IMR-90 (cell line): ENCODE measurements around the gene ADD3. TPM values are rescaled to one million over a fixed set of nuclear protein-coding genes. Genes with fewer than 3 reads are reported as not detected.

Experiments
- ATAC-seq: fragments of 200-7000 bp; cut with Tn5 transposase; 2 replicates; pipeline ENCODE4 v1.9.1; 2020; ENCODE audit warnings: low read depth, mild to moderate bottlenecking, moderate library complexity
- BruUV-seq: library from RNA; stranded (reverse); fragments of 400-500 nt; replicated peaks from 2 replicates; lab custom pipeline; 2021; lab: Mats Ljungman, UMichigan
- CTCF ChIA-PET: fragments of 300-600 bp; formaldehyde crosslinking; extraction: SDS; loops from one replicate; lab custom pipeline; 2021; ENCODE audit warnings: antibody characterized with exemption; lab: Yijun Ruan, JAX
- POLR2A ChIA-PET: fragments of 300-600 bp; sonication (Branson Sonifier 250); formaldehyde crosslinking; loops from one replicate; lab custom pipeline; 2022; ENCODE audit warnings: antibody characterized with exemption; ENCODE audit not compliant: unreplicated experiment; lab: Charles Lee
- DNase-seq: peaks from one replicate; pipeline ENCODE4 v3.0.0; 2013
- H2AFZ ChIP-seq: replicated peaks from 2 replicates; pipeline ENCODE3; 2013; ENCODE audit warnings: low read length, mild to moderate bottlenecking; ENCODE audit not compliant: poor library complexity
- H2AK5ac ChIP-seq: 2 replicates; pipeline ENCODE4 v1.6.1; 2013; ENCODE audit warnings: low read depth, low read length, inconsistent platforms
- H2AK9ac ChIP-seq: replicated peaks from 2 replicates; pipeline ENCODE3; 2013; ENCODE audit warnings: mild to moderate bottlenecking, low read depth, low read length, moderate library complexity; ENCODE audit not compliant: poor library complexity
- H2BK120ac ChIP-seq: 2 replicates; pipeline ENCODE4 v1.6.1; 2013; ENCODE audit warnings: low read depth, low read length, inconsistent platforms
- H2BK15ac ChIP-seq: 3 replicates; pipeline ENCODE4 v1.6.1; 2013; ENCODE audit warnings: low read depth, low read length, inconsistent platforms
- H2BK20ac ChIP-seq: 2 replicates; pipeline ENCODE4 v1.6.1; 2013; ENCODE audit warnings: low read depth, mild to moderate bottlenecking, inconsistent platforms, low read length, moderate library complexity
- H2BK5ac ChIP-seq: 2 replicates; pipeline ENCODE4 v1.6.1; 2013; ENCODE audit warnings: mild to moderate bottlenecking, low read depth, low read length, inconsistent platforms; ENCODE audit not compliant: poor library complexity, severe bottlenecking
- H3K14ac ChIP-seq: replicated peaks from 2 replicates; pipeline ENCODE4 v1.6.1; 2013; ENCODE audit warnings: low read depth, low read length, inconsistent platforms
- H3K18ac ChIP-seq: 2 replicates; pipeline ENCODE4 v1.6.1; 2013; ENCODE audit warnings: low read depth, low read length, control low read depth
- H3K23ac ChIP-seq: 2 replicates; pipeline ENCODE4 v1.6.1; 2013; ENCODE audit warnings: low read depth, low read length, inconsistent platforms
- H3K27ac ChIP-seq: 2 replicates; pipeline ENCODE4 v1.5.1; 2013; ENCODE audit warnings: mild to moderate bottlenecking, control low read depth, low read length; ENCODE audit not compliant: insufficient read depth
- H3K27me3 ChIP-seq: 2 replicates; pipeline ENCODE4 v1.6.1; 2013; ENCODE audit warnings: low read length; ENCODE audit not compliant: control insufficient read depth, insufficient read depth
- H3K36me3 ChIP-seq: 2 replicates; pipeline ENCODE4 v1.6.1; 2013; ENCODE audit warnings: low read length, mixed read lengths; ENCODE audit not compliant: control insufficient read depth, insufficient read depth
- H3K4ac ChIP-seq: 2 replicates; pipeline ENCODE4 v1.6.1; 2013; ENCODE audit warnings: low read depth, low read length, inconsistent platforms
- H3K4me1 ChIP-seq: 2 replicates; pipeline ENCODE4 v1.6.1; 2013; ENCODE audit warnings: low read length, mixed read lengths; ENCODE audit not compliant: control insufficient read depth, insufficient read depth
- H3K4me2 ChIP-seq: 2 replicates; pipeline ENCODE4 v1.6.1; 2013; ENCODE audit warnings: low read depth, mild to moderate bottlenecking, control low read depth, low read length, moderate library complexity
- H3K4me3 ChIP-seq: 2 replicates; pipeline ENCODE4 v1.5.1; 2013; ENCODE audit warnings: low read depth, mild to moderate bottlenecking, control low read depth, low read length, moderate library complexity; ENCODE audit not compliant: insufficient read depth
- H3K56ac ChIP-seq: 2 replicates; pipeline ENCODE4 v1.6.1; 2013; ENCODE audit warnings: low read length, inconsistent platforms; ENCODE audit not compliant: insufficient read depth; ENCODE audit errors: extremely low read depth
- H3K79me1 ChIP-seq, 2 experiments: 2 replicates each; pipeline ENCODE4 v1.6.1; 2013; ENCODE audit warnings: low read length in 2 of 2, inconsistent platforms in 1 of 2, low read depth in 1 of 2
- H3K9ac ChIP-seq: 2 replicates; pipeline ENCODE4 v1.6.1; 2013; ENCODE audit warnings: low read depth, low read length, control low read depth
- H3K9me1 ChIP-seq: 2 replicates; pipeline ENCODE4 v1.6.1; 2013; ENCODE audit warnings: low read length, inconsistent platforms; ENCODE audit not compliant: insufficient read depth
- H3K9me3 ChIP-seq: 2 replicates; pipeline ENCODE4 v1.6.1; 2013; ENCODE audit warnings: low read length; ENCODE audit not compliant: control insufficient read depth, insufficient read depth
- H4K20me1 ChIP-seq: 2 replicates; pipeline ENCODE4 v1.6.1; 2013; ENCODE audit warnings: low read length, inconsistent platforms; ENCODE audit not compliant: insufficient read depth
- H4K5ac ChIP-seq: 2 replicates; pipeline ENCODE4 v1.6.1; 2013; ENCODE audit warnings: mild to moderate bottlenecking, low read depth, low read length, control low read depth
- H4K8ac ChIP-seq, 2 experiments: 2 replicates each; pipeline ENCODE4 v1.6.1; 2013; ENCODE audit warnings: low read depth in 2 of 2, low read length in 2 of 2, control low read depth in 1 of 2, inconsistent platforms in 1 of 2
- H4K91ac ChIP-seq: 2 replicates; pipeline ENCODE4 v1.6.1; 2013; ENCODE audit warnings: low read depth, low read length, inconsistent platforms; ENCODE audit not compliant: insufficient read depth
- CHD1 ChIP-seq: IDR thresholded peaks from 2 replicates; pipeline ENCODE4 v1.6.1; 2012; ENCODE audit warnings: low read depth, low read length, improper control_type of control experiment
- CTCF ChIP-seq: conservative IDR thresholded peaks from 2 replicates; pipeline ENCODE4 v1.5.1; 2012; ENCODE audit warnings: mild to moderate bottlenecking, low read depth, low read length, improper control_type of control experiment
- FOS ChIP-seq: fragments of 150-350 bp; IDR thresholded peaks from 2 replicates; pipeline ENCODE4 v1.6.1; 2016; ENCODE audit warnings: low read depth, low read length
- MXI1 ChIP-seq: IDR thresholded peaks from 2 replicates; pipeline ENCODE4 v1.6.1; 2012; ENCODE audit warnings: low read depth, mild to moderate bottlenecking, low read length, moderate library complexity, borderline replicate concordance
- NFE2L2 ChIP-seq: fragments of 150-350 bp; IDR thresholded peaks from 2 replicates; pipeline ENCODE4 v1.6.1; 2016; ENCODE audit warnings: low read depth, mild to moderate bottlenecking, low read length
- POLR2A ChIP-seq: IDR thresholded peaks from 2 replicates; pipeline ENCODE4 v1.6.1; 2012; ENCODE audit warnings: mild to moderate bottlenecking, low read depth, low read length
- RAD21 ChIP-seq: IDR thresholded peaks from 2 replicates; pipeline ENCODE4 v1.6.1; 2012; ENCODE audit warnings: low read length, improper control_type of control experiment
- RCOR1 ChIP-seq: IDR thresholded peaks from 2 replicates; pipeline ENCODE4 v1.6.1; 2012; ENCODE audit warnings: mild to moderate bottlenecking, low read length, improper control_type of control experiment; ENCODE audit not compliant: insufficient replicate concordance
- RFX5 ChIP-seq: IDR thresholded peaks from 2 replicates; pipeline ENCODE4 v1.8.0; 2012; ENCODE audit warnings: low read depth, mild to moderate bottlenecking, low read length, moderate library complexity
- SMC3 ChIP-seq: fragments of 150-350 bp; IDR thresholded peaks from 2 replicates; pipeline ENCODE4 v1.6.1; 2016; ENCODE audit warnings: low read depth, mild to moderate bottlenecking, antibody characterized with exemption, low read length, moderate library complexity
- USF2 ChIP-seq: fragments of 150-350 bp; IDR thresholded peaks from 2 replicates; pipeline ENCODE4 v1.6.1; 2017; ENCODE audit warnings: mild to moderate bottlenecking, antibody characterized with exemption, low read length, low read depth
- WGBS, 2 experiments: methylation state at CpG; one replicate each; pipeline versions ENCODE4 v1.1.5 to v1.1.7; 2013; ENCODE audit warnings: missing lambda C conversion rate in 2 of 2; ENCODE audit not compliant: insufficient read length in 1 of 2; ENCODE audit errors: extremely low coverage in 2 of 2; 5-methylcytosine and 5-hydroxymethylcytosine counted together
- dilution Hi-C: fragments of 300-500 bp; cut with HindIII; formaldehyde crosslinking; loops from one replicate; pipeline ENCODE4 v1.14.3; 2018; ENCODE audit warnings: low sequenced_read_pairs; ENCODE audit not compliant: unreplicated experiment
- in situ Hi-C: fragments of 300-500 bp; cut with MboI; formaldehyde crosslinking; loops from 3 replicates; pipeline ENCODE4 v1.14.3; 2019; ENCODE audit warnings: low sequenced_read_pairs, inconsistent platforms, mixed read lengths
- intact Hi-C: fragments of 100-400 bp; cut with micrococcal nuclease; formaldehyde crosslinking; loops from 2 replicates; pipeline ENCODE4 v1.10.0; 2022
- polyA plus RNA-seq, 3 experiments: library from polyadenylated mRNA; depleted of rRNA; stranded (reverse); fragments of >200 nt; gene quantifications; 2 replicates each; pipeline ENCODE4 v1.2.3, GENCODE V29; 2012; ENCODE audit warnings: low replicate concordance in 1 of 3
- total RNA-seq: library from RNA; depleted of rRNA; stranded (reverse); fragments of >200 nt; gene quantifications from 2 replicates; pipeline ENCODE4 v1.2.3, GENCODE V29; 2012

ADD3 gene
- total and polyA plus RNA-seq, 2 of the 4 experiments (the other 2 are of a cell fraction): 138 to 212 TPM

- H2AK5ac ChIP-seq: no peak overlapping the region
- H3K18ac ChIP-seq: no peak overlapping the region
- no peak overlapping the region for H2BK5ac ChIP-seq
- H3K36me3 ChIP-seq: no peaks in the 10 kb centered on the region
- no peak overlapping the region for H3K56ac ChIP-seq
- H4K8ac ChIP-seq: no peak overlapping the region
- no peak overlapping the region for H3K4ac ChIP-seq
- no peak overlapping the region for H3K14ac ChIP-seq
- intact Hi-C loops: no loop called here
- no peaks in the 10 kb centered on the region for H3K4me1 ChIP-seq
- H3K4me2 ChIP-seq: no peak overlapping the region
- in situ Hi-C loops: no loop called here
- no TSS peak for BruUV-seq
- H2BK20ac ChIP-seq: no peak overlapping the region
- dilution Hi-C loops: no loop called here
- H3K27ac ChIP-seq: no peak overlapping the region
- no peak overlapping the region for H4K91ac ChIP-seq
- H3K79me1 ChIP-seq: no peaks in the 10 kb centered on the region
- no peaks in the 10 kb centered on the region for H4K20me1 ChIP-seq
- no peak for TF ChIP-seq RFX5
- no peak for TF ChIP-seq FOS
- no peak for TF ChIP-seq RAD21
- TF ChIP-seq CTCF: no peak
- TF ChIP-seq CHD1: no peak
- TF ChIP-seq USF2: no peak
- TF ChIP-seq POLR2A: no peak
- TF ChIP-seq MXI1: no peak
- TF ChIP-seq RCOR1: no peak
- TF ChIP-seq SMC3: no peak
- no peak for TF ChIP-seq NFE2L2
- WGBS, 2 experiments: no CpG with 5 or more reads among the region's 4 CpGs
- POLR2A ChIA-PET: no interaction called here
- H4K5ac ChIP-seq: no peak overlapping the region
- ATAC-seq (no peak), DNase-seq (no peak)
- no peak overlapping the region for H3K9ac ChIP-seq
- no peaks in the 10 kb centered on the region for H3K9me1 ChIP-seq
- H2AK9ac ChIP-seq: no peak overlapping the region
- no peak overlapping the region for H2BK15ac ChIP-seq
- CTCF ChIA-PET: no interaction called here
- H3K23ac ChIP-seq: no peak overlapping the region
- no peak overlapping the region for H2BK120ac ChIP-seq
- H3K9me3 ChIP-seq: no peaks in the 10 kb centered on the region; the same call in 1 of the 2 replicates
- H2AFZ ChIP-seq: no peak overlapping the region
- no peak overlapping the region for H3K4me3 ChIP-seq
- H3K27me3 ChIP-seq: peaks cover 58% of the 10 kb centered on the region
Measured at GRCh38 chr10:110163841-110164240, 156.1 kb downstream of the ADD3 start.
